ENCODE measurements around the gene C18orf54.
A peak's percentile ranks its signal among the peaks of the same experiment; 100 is the strongest.
"Not testable (repeated sequence)": the region's sequence is repeated elsewhere in the genome, so short reads cannot be mapped to it uniquely, and the experiment has no call there.

The C18orf54 gene

GRCh38 chr18:54357660-54358494 lies at the start of gene C18orf54, which contains the start of gene STARD6:
Gene C18orf54, plus strand, starts transcription at chr18:54357906. Its CDS starts 2,667 bp downstream, at chr18:54360573.
Gene STARD6, minus strand, starts transcription at chr18:54357858. Its CDS starts 3,285 bp downstream, at chr18:54354573.
- DNase-seq = peak; percentile 1 to 92 (median 80)

DNA sequence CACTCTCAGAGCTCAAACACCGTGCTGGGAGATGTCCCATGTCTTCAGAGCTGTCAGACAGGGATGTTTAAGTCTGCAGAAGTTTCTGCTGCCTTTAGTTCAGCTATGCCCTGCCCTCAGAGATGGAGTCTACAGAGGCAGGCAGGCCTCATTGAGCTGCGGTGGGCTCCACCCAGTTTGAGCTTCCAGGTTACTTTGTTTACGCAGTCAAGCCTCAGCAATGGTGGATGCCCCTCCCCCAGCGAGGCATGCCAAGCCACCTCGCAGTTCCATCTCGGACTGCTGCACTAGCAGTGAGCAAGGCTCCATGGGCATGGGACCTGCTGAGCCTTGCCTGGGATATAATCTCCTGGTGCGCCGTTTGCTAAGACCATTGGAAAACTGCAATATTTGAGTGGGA lies 48.1 kb upstream of the C18orf54 start:
- DNase-seq = not testable (repeated sequence)

- no peak for DNase-seq
These were observed 41.5 kb upstream of the C18orf54 start for GRCh38 chr18:54316071-54316820.

DNA sequence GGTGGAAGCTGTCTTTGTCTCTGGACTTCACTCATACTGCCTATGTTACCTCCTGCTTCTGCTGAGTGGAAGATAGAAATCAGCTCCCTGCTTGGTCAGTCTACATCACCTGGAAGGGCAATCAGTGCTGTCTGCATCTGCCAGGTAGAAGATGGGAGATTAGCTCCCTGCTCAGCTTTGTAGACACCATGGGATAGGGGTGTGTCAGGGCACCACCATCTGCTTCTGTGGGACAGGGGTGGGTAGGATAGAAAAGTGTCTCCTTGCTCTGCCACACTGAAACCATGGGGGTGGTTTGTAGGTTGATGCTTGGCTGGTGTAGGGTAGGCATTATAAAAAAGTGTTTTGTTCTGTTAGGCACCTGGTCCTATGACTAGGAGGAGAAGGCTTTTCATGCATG lies 34.1 kb upstream of the C18orf54 start:
- DNase-seq = no peak

- no peak for DNase-seq
These were observed 33.7 kb upstream of the C18orf54 start for GRCh38 chr18:54323970-54324369.

DNA sequence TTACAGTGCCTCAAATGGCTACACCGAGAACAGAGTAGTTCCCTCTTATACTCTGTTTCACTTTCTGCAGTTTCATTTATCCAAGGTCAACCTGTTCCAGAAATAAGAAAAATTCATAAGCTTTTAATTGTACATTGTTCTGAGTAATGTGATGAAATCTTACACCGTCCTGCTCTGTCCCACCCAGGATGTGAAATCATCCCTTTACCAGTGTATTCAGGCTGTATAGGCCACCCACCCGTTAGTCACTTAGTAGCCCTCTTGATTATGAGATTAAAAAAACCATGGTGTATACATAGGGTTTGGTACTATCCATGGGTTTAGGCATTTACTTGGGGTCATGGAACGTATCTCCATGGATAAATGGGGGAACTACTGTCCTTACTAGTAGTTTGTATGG lies 29.9 kb upstream of the C18orf54 start:
- no peak for DNase-seq

GRCh38 chr18:54329787-54330186 lies 27.9 kb upstream of the C18orf54 start:
- no peak for DNase-seq

DNA sequence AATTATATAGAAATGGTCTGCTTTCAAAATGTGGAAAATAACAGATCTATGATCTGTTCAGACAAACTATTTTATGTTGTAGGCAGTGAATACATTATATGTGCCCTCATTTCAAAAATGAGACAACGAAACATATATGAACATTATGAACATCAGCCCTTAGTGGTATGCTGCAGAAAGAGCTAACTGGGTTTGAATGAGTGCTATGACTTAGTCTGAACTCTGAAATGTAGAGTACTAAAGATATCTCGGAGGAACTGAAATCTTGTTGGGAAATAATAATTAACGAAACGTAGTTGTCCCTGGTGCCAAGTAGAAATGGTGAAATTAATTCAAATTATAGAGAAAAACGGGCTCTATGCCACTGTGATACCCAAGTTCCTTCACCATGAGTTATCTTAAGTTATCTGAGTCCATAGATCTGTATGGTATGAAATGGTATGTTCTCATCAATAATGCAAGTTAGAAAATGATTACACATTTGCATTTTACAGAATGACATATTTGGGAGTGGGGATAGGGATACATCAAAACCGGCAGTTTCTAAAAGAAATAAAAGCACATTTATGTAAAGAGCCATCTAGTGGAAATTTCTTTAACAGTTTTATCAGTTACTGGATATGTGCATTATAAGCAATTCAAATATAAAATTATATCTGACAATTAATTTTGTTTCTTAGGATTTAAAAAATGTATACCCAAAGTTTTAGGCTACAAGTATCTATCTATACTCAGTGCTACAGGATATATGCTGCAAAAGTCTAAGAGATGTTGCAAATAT lies 26.7 kb upstream of the C18orf54 start:
- DNase-seq = no peak

DNA sequence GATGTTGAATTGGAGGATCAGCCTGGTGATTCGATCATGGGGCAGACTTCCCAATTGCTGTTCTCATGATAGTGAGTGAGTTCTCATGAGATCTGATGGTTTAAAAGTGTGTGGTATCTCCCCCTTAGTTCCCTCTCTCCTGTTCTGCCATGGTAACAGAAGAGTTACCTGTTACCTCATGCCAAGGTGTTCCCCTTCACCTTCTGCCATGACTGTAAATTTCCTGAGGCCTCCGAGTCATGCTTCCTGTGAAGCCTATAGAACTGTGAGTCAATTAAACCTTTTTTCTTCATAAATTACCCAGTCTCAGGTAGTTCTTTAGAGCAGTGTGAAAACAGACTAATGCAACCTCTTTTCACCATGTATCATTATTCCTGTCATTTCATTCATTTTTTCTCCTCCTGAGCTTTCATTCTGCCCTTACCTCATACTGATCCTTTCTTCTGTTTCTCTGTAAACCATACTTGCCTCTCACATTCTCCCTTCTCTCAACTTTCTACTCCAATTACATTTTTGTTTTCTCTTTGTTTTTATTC lies 22.0 kb upstream of the C18orf54 start:
- no peak for DNase-seq

- DNase-seq = no peak
These were observed 19.5 kb upstream of the C18orf54 start for GRCh38 chr18:54338230-54338629.

- DNase-seq = no peak
These were observed 6.5 kb upstream of the C18orf54 start for GRCh38 chr18:54351186-54351585.

DNA sequence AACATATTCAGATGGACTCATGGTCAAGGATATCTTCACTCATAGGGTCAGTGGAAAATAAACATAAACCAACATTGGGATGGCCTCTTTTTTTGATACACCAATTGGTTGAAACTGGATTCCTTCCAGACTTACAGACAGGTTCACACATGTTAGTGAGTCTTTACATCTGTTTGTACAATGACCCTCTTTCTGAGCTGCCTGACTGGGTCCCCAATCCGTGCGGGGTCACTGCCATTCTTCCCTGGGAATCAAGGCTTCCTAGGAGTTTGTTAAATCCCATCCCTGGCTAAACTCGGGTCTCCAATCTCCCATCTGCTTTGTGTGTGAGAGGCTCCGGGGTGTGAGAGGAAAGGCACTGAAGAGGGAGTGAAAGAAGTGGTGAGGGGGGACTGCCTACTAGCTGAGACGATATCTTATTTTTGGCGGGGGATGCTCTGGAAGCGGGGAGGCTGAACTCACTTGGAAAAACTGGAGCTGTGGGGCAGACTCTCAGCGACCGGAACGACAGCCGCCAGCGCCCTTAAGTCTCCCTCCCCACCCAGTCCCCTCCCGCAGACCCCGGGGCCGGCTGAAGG lies 535 bp upstream of the C18orf54 start:
- DNase-seq = peak in 4 of 14 donors; percentile 48 to 72 (median 66)

- peak in 2 of 14 donors; percentile 6 to 26 for DNase-seq
These were observed 862 bp downstream of the C18orf54 start for GRCh38 chr18:54358495-54359040.

DNA sequence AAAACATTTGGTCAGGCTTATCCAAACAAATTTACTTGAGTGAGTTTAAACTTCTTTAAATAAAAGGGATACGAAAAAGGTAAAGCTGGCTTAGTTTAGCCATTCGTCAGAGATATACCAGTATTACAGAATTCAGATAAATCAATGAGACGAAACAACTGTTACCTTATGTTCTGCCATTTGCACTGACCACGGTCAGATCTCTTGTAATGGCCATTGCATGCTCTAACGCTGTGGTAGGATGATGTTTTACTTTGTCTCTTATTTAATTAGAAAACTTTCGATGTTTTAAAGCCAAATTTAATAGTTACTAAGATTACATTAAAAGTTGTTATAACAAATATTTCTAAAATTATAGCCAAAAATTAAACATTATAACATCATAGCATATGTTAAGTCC lies 1.5 kb downstream of the C18orf54 start:
- DNase-seq = no peak

GRCh38 chr18:54360406-54360805 lies 2.7 kb downstream of the C18orf54 start:
- no peak for DNase-seq

GRCh38 chr18:54378057-54378456 lies 20.4 kb downstream of the C18orf54 start:
- no peak for DNase-seq

DNA sequence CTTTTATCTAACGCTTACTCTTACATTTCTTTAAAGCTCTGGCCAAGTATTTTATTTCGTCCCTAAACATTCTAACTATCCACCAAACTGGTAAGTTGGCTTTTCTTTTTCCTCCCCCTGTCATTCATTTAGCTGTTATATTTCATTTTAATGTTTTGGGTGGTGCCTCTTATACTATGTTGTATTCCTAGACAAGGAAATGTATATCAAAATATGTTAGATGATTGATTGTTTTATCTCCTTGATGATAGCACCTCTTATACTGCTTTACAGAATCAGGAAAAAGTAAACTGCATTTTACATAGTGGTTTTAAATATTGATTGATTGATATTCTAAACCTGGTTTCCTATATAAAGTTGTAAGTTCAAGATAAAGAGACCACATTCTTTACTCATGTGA lies 23.9 kb downstream of the C18orf54 start:
- no peak for DNase-seq

DNA sequence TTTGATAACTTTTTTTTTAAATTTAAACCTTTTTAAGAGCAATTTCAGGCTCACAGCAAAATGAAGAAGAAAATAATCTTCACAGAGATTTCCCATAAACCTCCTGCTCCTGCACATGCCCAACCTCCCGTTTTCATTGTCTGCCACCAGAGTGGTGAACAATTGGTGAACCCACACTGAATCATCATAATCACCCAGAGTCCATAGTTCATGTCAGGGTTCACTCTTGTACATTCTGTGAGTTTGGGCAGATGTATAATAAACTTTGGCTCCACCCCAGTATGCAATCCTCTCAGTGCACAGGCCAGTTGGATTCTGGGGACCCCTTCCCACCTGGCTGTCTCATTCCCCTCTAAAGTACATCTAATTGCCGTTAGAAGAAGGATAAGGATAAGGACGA lies 24.4 kb downstream of the C18orf54 start:
- DNase-seq = no peak

- DNase-seq = no peak
These were observed 25.1 kb downstream of the C18orf54 start for GRCh38 chr18:54382733-54383252.

- no peak for DNase-seq
These were observed 28.3 kb downstream of the C18orf54 start for GRCh38 chr18:54386043-54386442.

DNA sequence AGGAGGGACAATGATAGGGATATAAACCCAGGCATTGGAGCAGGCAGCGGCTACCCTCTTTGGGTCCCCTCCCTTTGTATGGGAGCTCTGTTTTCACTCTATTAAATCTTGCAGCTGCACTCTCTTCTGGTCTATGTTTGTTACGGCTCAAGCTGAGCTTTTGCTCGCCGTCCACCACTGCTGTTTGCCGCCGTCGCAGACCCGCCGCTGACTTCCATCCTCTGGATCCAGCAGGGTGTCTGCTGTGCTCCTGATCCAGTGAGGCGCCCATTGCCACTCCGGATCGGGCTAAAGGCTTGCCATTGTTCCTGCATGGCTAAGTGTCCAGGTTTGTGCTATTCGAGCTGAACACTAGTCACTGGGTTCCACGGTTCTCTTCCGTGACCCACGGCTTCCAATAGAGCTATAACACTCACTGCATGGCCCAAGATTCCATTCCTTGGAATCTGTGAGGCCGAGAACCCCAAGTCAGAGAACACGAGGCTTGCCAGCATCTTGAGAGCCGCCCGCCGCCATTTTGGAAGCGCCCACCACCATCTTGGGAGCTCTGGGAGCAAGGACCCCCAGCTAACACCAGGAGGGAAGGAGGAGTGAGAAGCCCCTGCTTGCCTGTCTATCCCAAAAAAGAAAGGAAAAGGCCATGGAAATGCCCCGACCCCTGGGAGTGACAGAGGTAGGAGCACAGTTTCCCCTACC lies 29.2 kb downstream of the C18orf54 start:
- DNase-seq = not testable (repeated sequence)

Measured in C1 segment of cervical spinal cord (tissue), 14 donors.